ENCODE data around the gene TBX2. TPM values are rescaled to one million over a fixed set of nuclear protein-coding genes. Genes with fewer than 3 reads are reported as not detected.

The TBX2 gene
- total and polyA plus RNA-seq, 2 experiments from 2014 or later, result 19.6 to 27.5 TPM

DNA sequence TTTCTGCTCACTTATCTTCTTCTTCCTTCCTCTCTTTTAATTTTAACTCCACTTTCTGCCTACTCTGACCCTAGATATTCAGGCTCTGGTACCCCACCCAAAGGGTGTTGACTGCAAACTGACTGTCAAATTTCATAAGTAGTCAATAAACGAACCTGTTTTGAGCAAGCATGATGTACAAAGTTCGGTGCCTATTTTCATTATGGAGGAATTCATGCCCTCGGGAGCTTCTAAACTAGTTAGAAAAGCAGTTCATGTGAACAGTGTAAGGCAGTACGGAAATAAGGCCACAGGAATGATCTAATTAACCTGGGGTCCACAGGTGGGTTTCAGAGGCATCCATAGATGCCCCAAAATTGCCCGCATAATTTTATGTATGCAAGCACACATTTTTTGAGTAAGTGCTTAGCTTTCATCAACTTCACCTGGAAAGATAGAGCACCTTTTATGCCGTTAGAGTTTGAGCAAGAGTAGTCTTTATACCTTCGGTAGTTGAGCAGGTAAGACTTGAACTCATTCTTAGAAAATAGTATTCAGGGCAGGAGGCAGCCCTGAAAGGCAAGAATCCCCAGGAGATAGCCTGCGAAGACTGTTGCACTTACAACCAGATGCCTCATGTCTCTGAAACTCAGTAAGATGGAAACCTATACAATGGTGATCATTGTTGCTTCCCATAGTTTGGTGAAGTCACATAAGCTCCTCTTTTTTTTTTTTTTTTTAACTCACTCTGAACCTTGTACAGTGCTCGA is 36.6 kb upstream of the TBX2 start:
- no peaks in the 10 kb centered on the region for H3K27me3 ChIP-seq
- no peak overlapping the region for H2AFZ ChIP-seq
- no peak overlapping the region for H3K27ac ChIP-seq
- H3K4me1 ChIP-seq (ENCODE audit: insufficient read depth), result peaks cover 19% of the 10 kb centered on the region
- no peaks in the 10 kb centered on the region for H3K36me3 ChIP-seq (replicated peaks; ENCODE audit: insufficient read depth, low read depth)
- H3K9me2 ChIP-seq (replicated peaks; ENCODE audit: insufficient read depth), result no peaks in the 10 kb centered on the region
- H3K4me2 ChIP-seq, result no peak overlapping the region
- DNase-seq (ENCODE audit: low spot score), result no peak
- WGBS (ENCODE audit: low lambda C conversion rate, missing lambda C conversion rate), result 76% methylated on average over 9 of the region's 9 CpGs
- TF ChIP-seq EZH2 (IDR thresholded peaks at IDR 0.05; ENCODE audit: borderline replicate concordance) (no peak), EZH2phosphoT487 (IDR thresholded peaks at IDR 0.05; ENCODE audit: low read depth, severe bottlenecking, unreplicated experiment) (no peak)
- TF ChIP-seq, protein P1, sequence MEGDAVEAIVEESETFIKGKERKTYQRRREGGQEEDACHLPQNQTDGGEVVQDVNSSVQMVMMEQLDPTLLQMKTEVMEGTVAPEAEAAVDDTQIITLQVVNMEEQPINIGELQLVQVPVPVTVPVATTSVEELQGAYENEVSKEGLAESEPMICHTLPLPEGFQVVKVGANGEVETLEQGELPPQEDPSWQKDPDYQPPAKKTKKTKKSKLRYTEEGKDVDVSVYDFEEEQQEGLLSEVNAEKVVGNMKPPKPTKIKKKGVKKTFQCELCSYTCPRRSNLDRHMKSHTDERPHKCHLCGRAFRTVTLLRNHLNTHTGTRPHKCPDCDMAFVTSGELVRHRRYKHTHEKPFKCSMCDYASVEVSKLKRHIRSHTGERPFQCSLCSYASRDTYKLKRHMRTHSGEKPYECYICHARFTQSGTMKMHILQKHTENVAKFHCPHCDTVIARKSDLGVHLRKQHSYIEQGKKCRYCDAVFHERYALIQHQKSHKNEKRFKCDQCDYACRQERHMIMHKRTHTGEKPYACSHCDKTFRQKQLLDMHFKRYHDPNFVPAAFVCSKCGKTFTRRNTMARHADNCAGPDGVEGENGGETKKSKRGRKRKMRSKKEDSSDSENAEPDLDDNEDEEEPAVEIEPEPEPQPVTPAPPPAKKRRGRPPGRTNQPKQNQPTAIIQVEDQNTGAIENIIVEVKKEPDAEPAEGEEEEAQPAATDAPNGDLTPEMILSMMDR (IDR thresholded peaks at IDR 0.05; ENCODE audit: poor library complexity), result no peak
- H3K79me2 ChIP-seq, result no peaks in the 10 kb centered on the region
- H3K9me3 ChIP-seq (ENCODE audit: low read depth), result no peaks in the 10 kb centered on the region
- H4K20me1 ChIP-seq (ENCODE audit: insufficient read depth, poor library complexity, severe bottlenecking), result no peaks in the 10 kb centered on the region
- no peak overlapping the region for H3K4me3 ChIP-seq

DNA sequence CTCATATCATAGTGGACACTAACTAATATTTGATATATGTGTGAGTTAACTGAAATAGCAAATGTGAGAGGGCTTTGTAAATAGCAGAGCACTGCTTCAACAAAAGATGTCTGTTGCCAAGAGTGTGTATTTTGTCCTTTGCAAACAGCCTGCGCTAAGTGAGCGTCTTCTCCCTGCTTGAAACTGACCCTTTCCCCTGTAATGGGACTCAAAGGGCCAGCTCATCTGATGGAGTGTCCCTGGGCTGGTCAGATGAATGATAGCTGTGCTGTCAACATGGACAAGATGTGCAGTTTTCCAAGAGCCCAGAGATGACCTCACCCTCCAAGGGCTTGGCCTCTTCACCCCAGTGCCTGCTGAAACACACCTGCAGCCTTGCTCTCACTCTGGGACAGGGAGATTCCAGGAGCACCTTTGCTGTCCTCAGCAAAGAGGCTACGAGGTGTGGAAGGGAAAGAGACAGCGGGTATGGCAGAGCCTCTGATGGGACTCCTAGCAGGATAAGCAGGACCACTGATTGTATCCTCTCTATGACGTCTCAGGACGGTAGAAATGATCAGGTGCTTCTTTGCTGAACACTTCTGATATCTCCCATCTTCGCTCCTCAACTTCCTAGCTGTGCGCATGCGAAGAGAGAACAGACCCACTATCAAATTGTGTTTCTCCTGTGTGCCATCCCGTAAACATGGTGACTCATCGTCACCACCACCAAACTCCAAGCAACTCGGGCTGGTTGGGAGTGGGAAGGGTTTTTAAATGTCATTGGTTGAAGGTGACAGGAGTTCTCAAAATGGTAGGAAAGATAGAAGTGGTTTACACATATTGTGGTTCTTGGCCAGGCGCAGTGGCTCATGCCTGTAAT is 35.8 kb upstream of the TBX2 start:
- Histone ChIP-seq H3K4me3 (no peak overlapping the region), H3K79me2 (no peaks in the 10 kb centered on the region), H3K36me3 (replicated peaks; ENCODE audit: insufficient read depth, low read depth) (no peaks in the 10 kb centered on the region), H3K9me2 (replicated peaks; ENCODE audit: insufficient read depth) (no peaks in the 10 kb centered on the region), H2AFZ (no peak overlapping the region), H3K9me3 (ENCODE audit: low read depth) (no peaks in the 10 kb centered on the region), H3K4me2 (no peak overlapping the region), H3K4me1 (ENCODE audit: insufficient read depth) (peaks cover 19% of the 10 kb centered on the region), H3K27me3 (no peaks in the 10 kb centered on the region), H4K20me1 (ENCODE audit: insufficient read depth, poor library complexity, severe bottlenecking) (no peaks in the 10 kb centered on the region), H3K27ac (no peak overlapping the region)
- no peak for TF ChIP-seq EZH2phosphoT487 (IDR thresholded peaks at IDR 0.05; ENCODE audit: low read depth, severe bottlenecking, unreplicated experiment)
- TF ChIP-seq, protein P1 (IDR thresholded peaks at IDR 0.05; ENCODE audit: poor library complexity), result no peak
- no peak for TF ChIP-seq EZH2 (IDR thresholded peaks at IDR 0.05; ENCODE audit: borderline replicate concordance)
- 90% methylated on average over 13 of the region's 13 CpGs for WGBS (ENCODE audit: low lambda C conversion rate, missing lambda C conversion rate)
- no peak for DNase-seq (ENCODE audit: low spot score)

DNA sequence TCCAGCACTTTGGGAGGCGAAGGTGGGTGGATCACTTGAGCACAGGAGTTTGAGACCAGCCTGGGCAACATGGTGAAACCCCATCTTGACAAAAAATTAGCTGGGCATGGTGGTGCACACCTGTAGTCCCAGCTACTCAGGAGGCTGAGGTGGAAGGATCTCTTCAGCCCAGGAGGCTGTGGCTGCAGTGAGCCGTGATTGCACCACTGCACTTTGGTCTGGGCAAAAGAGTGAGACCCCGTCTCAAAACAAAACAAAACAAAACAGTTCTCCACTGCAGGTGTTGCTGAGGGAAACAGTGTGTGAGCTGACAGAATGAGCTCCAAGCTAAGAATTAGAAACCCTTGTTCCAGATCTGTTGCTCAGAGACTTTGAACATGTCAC is 35.2 kb upstream of the TBX2 start:
- H3K36me3 ChIP-seq (replicated peaks; ENCODE audit: insufficient read depth, low read depth), result no peaks in the 10 kb centered on the region
- TF ChIP-seq EZH2phosphoT487 (IDR thresholded peaks at IDR 0.05; ENCODE audit: low read depth, severe bottlenecking, unreplicated experiment) (no peak), EZH2 (IDR thresholded peaks at IDR 0.05; ENCODE audit: borderline replicate concordance) (no peak)
- TF ChIP-seq, protein P1 (IDR thresholded peaks at IDR 0.05; ENCODE audit: poor library complexity), result no peak
- H2AFZ ChIP-seq, result no peak overlapping the region
- no peaks in the 10 kb centered on the region for H3K79me2 ChIP-seq
- no peaks in the 10 kb centered on the region for H3K9me3 ChIP-seq (ENCODE audit: low read depth)
- H4K20me1 ChIP-seq (ENCODE audit: insufficient read depth, poor library complexity, severe bottlenecking), result no peaks in the 10 kb centered on the region
- H3K9me2 ChIP-seq (replicated peaks; ENCODE audit: insufficient read depth), result no peaks in the 10 kb centered on the region
- H3K4me1 ChIP-seq (ENCODE audit: insufficient read depth), result peaks cover 19% of the 10 kb centered on the region
- H3K27me3 ChIP-seq, result no peaks in the 10 kb centered on the region
- no peak overlapping the region for H3K27ac ChIP-seq
- DNase-seq (ENCODE audit: low spot score), result no peak
- 97% methylated on average over 3 of the region's 3 CpGs for WGBS (ENCODE audit: low lambda C conversion rate, missing lambda C conversion rate)
- no peak overlapping the region for H3K4me2 ChIP-seq
- no peak overlapping the region for H3K4me3 ChIP-seq
